Measurements from ENCODE around the gene ZNF865.

- TF ChIP-seq, protein P1, sequence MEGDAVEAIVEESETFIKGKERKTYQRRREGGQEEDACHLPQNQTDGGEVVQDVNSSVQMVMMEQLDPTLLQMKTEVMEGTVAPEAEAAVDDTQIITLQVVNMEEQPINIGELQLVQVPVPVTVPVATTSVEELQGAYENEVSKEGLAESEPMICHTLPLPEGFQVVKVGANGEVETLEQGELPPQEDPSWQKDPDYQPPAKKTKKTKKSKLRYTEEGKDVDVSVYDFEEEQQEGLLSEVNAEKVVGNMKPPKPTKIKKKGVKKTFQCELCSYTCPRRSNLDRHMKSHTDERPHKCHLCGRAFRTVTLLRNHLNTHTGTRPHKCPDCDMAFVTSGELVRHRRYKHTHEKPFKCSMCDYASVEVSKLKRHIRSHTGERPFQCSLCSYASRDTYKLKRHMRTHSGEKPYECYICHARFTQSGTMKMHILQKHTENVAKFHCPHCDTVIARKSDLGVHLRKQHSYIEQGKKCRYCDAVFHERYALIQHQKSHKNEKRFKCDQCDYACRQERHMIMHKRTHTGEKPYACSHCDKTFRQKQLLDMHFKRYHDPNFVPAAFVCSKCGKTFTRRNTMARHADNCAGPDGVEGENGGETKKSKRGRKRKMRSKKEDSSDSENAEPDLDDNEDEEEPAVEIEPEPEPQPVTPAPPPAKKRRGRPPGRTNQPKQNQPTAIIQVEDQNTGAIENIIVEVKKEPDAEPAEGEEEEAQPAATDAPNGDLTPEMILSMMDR (IDR thresholded peaks at IDR 0.05; ENCODE audit: low read length): no peak
- no peak for TF ChIP-seq EZH2 (optimal IDR thresholded peaks at IDR 0.05; ENCODE audit: low read depth, low read length)
These were observed 3.9 kb downstream of the ZNF865 start for GRCh38 chr19:55609326-55609725.
